ENCODE measurements around the gene STEAP1B.

The STEAP1B gene

DNA sequence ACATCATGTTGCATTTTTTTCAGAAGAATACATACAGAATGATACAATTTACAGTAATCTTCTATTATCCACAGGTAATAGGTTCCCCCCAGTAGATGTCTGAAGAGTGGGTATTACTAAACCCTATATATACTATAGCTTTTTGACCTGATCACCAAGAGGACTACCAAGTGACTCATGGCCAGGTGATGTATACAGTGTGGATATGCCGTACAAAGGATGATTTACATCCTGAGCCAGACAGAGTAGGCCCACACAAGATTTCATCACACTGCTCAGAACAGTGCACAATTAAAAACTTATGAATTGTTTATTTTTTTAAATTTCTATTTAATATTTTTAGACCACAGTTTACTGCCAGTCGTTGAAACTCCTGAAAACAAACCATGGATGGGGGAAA, 70.6 kb downstream of the STEAP1B start:
- TF ChIP-seq NFIC (IDR thresholded peaks at IDR 0.05): no peak
- no peak for TF ChIP-seq EGR1 (IDR thresholded peaks at IDR 0.05)
- TF ChIP-seq RAD21 (IDR thresholded peaks at IDR 0.05; ENCODE audit: low read depth): no peak
- TF ChIP-seq USF1 (IDR thresholded peaks at IDR 0.05): no peak
- TF ChIP-seq REST (IDR thresholded peaks at IDR 0.05; ENCODE audit: low read depth): no peak
- no peak for TF ChIP-seq EP300 (IDR thresholded peaks at IDR 0.05; ENCODE audit: borderline replicate concordance)
- TF ChIP-seq TAF1 (IDR thresholded peaks at IDR 0.05; ENCODE audit: low read depth): no peak
- TF ChIP-seq CREB1 (IDR thresholded peaks at IDR 0.05; ENCODE audit: low read depth): no peak
- TF ChIP-seq TEAD4 (IDR thresholded peaks at IDR 0.05): no peak
- TF ChIP-seq CEBPB (IDR thresholded peaks at IDR 0.05): no peak
- no peak for TF ChIP-seq FOXM1 (IDR thresholded peaks at IDR 0.05; ENCODE audit: borderline replicate concordance, low read depth)
- TF ChIP-seq TCF12 (IDR thresholded peaks at IDR 0.05; ENCODE audit: low read depth): no peak
- TF ChIP-seq ZBTB7A (IDR thresholded peaks at IDR 0.05; ENCODE audit: low read depth): no peak
- TF ChIP-seq YY1 (IDR thresholded peaks at IDR 0.05; ENCODE audit: low read depth): no peak
- TF ChIP-seq, protein P1, sequence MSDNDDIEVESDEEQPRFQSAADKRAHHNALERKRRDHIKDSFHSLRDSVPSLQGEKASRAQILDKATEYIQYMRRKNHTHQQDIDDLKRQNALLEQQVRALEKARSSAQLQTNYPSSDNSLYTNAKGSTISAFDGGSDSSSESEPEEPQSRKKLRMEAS (IDR thresholded peaks at IDR 0.05): no peak

DNA sequence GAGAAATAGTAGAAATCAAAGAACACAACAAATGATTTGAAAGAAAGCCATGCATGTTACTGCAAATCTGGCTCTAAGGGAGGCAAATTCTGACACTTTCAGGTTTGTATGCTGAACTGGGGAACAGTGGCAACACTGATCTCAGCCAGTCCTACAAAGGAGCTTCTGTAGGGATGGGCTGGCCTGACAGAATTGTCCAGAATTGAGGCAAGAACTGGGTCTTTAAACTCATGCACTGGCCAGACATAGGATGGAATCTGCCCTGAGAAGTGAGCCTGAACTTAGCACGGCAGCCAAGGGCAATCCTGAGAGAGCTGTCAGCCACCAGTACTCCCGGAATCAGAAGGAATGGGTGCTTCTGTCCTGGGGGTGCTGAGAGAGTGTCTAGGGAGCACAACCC, 72.1 kb downstream of the STEAP1B start:
- no peak for TF ChIP-seq EP300 (IDR thresholded peaks at IDR 0.05; ENCODE audit: borderline replicate concordance)
- no peak for TF ChIP-seq CREB1 (IDR thresholded peaks at IDR 0.05; ENCODE audit: low read depth)
- TF ChIP-seq FOXM1 (IDR thresholded peaks at IDR 0.05; ENCODE audit: borderline replicate concordance, low read depth): no peak
- TF ChIP-seq, protein P1 (IDR thresholded peaks at IDR 0.05): no peak
- TF ChIP-seq CEBPB (IDR thresholded peaks at IDR 0.05): no peak
- TF ChIP-seq EGR1 (IDR thresholded peaks at IDR 0.05): no peak
- TF ChIP-seq RAD21 (IDR thresholded peaks at IDR 0.05; ENCODE audit: low read depth): no peak
- TF ChIP-seq ZBTB7A (IDR thresholded peaks at IDR 0.05; ENCODE audit: low read depth): no peak
- TF ChIP-seq NFIC (IDR thresholded peaks at IDR 0.05): no peak

GRCh38 chr7:22427104-22427503, 72.9 kb downstream of the STEAP1B start:
- no peak for TF ChIP-seq EP300 (IDR thresholded peaks at IDR 0.05; ENCODE audit: borderline replicate concordance)
- TF ChIP-seq YY1 (IDR thresholded peaks at IDR 0.05; ENCODE audit: low read depth): no peak
- TF ChIP-seq FOXM1 (IDR thresholded peaks at IDR 0.05; ENCODE audit: borderline replicate concordance, low read depth): no peak
- TF ChIP-seq CREB1 (IDR thresholded peaks at IDR 0.05; ENCODE audit: low read depth): no peak
- TF ChIP-seq USF1 (IDR thresholded peaks at IDR 0.05): no peak
- TF ChIP-seq CEBPB (IDR thresholded peaks at IDR 0.05): no peak
- TF ChIP-seq RAD21 (IDR thresholded peaks at IDR 0.05; ENCODE audit: low read depth): no peak
- no peak for TF ChIP-seq REST (IDR thresholded peaks at IDR 0.05; ENCODE audit: low read depth)
- TF ChIP-seq TCF12 (IDR thresholded peaks at IDR 0.05; ENCODE audit: low read depth): no peak
- TF ChIP-seq EGR1 (IDR thresholded peaks at IDR 0.05): no peak
- TF ChIP-seq, protein P1 (IDR thresholded peaks at IDR 0.05): no peak
- no peak for TF ChIP-seq NFIC (IDR thresholded peaks at IDR 0.05)
- TF ChIP-seq TEAD4 (IDR thresholded peaks at IDR 0.05): no peak
- no peak for TF ChIP-seq TAF1 (IDR thresholded peaks at IDR 0.05; ENCODE audit: low read depth)
- TF ChIP-seq ZBTB7A (IDR thresholded peaks at IDR 0.05; ENCODE audit: low read depth): no peak

DNA sequence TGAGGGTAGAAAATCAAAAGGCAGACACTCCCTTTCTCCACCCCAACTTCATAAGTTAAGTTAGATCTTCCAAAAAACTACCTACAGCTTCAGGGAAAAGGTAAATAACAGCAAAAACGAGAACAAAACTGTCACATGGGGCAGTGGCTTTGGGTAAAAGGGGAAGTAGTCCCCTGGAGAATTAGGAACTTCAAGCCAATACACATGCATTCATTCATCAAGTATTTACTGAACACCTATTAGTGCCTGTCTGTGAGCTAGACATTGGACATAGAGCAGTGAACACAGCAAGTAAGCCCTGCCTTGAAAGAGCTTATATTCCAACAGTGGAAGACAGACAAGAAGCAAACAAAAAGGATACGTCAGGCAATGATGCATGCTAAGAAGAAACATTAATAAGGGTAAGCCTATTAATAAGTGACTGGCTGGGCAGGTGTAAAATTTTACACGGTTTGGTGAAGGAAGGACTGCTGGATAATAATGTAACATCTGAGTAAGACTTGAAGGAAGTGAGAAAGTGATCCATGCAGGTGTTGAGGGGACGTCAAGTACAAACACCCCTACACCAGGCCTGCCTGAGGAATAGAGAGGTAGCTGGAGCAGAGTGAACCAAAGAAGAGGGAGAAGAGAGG, 73.4 kb downstream of the STEAP1B start:
- TF ChIP-seq YY1 (IDR thresholded peaks at IDR 0.05; ENCODE audit: low read depth) (no peak), ZBTB7A (IDR thresholded peaks at IDR 0.05; ENCODE audit: low read depth) (no peak), RAD21 (IDR thresholded peaks at IDR 0.05; ENCODE audit: low read depth) (no peak), CREB1 (IDR thresholded peaks at IDR 0.05; ENCODE audit: low read depth) (no peak), EGR1 (IDR thresholded peaks at IDR 0.05) (no peak)

DNA sequence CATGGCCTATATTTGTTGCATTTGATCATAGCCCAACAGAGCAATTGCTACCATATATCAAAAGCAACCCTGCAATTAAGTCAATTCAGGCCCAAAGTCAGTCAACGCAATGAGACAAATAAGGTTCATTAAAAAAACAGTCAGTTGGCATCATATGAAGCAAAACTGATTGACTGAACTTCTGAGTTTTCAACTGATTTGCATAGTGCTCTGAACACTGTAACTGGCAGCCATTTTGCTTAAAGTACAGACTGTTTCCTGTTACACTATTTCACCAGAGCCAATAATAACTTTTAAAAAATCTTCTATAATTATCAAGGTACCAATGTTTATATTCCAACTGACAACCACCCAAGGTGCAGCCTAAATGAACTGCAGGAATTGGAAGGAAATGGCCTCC, 74.6 kb downstream of the STEAP1B start:
- no peak for TF ChIP-seq REST (IDR thresholded peaks at IDR 0.05; ENCODE audit: low read depth)
- TF ChIP-seq USF1 (IDR thresholded peaks at IDR 0.05): no peak
- no peak for TF ChIP-seq EP300 (IDR thresholded peaks at IDR 0.05; ENCODE audit: borderline replicate concordance)
- no peak for TF ChIP-seq RAD21 (IDR thresholded peaks at IDR 0.05; ENCODE audit: low read depth)
- no peak for TF ChIP-seq TCF12 (IDR thresholded peaks at IDR 0.05; ENCODE audit: low read depth)
- TF ChIP-seq NFIC (IDR thresholded peaks at IDR 0.05): no peak
- no peak for TF ChIP-seq CREB1 (IDR thresholded peaks at IDR 0.05; ENCODE audit: low read depth)
- TF ChIP-seq TAF1 (IDR thresholded peaks at IDR 0.05; ENCODE audit: low read depth): no peak
- no peak for TF ChIP-seq EGR1 (IDR thresholded peaks at IDR 0.05)
- TF ChIP-seq, protein P1 (IDR thresholded peaks at IDR 0.05): no peak
- no peak for TF ChIP-seq FOXM1 (IDR thresholded peaks at IDR 0.05; ENCODE audit: borderline replicate concordance, low read depth)
- TF ChIP-seq YY1 (IDR thresholded peaks at IDR 0.05; ENCODE audit: low read depth): no peak
- TF ChIP-seq CEBPB (IDR thresholded peaks at IDR 0.05): no peak
- no peak for TF ChIP-seq TEAD4 (IDR thresholded peaks at IDR 0.05)
- TF ChIP-seq ZBTB7A (IDR thresholded peaks at IDR 0.05; ENCODE audit: low read depth): no peak

Measured in Ishikawa (cell line).